Neutrophil (primary cell): ENCODE data around the gene CYFIP1.

ENCODE experiments used
- H3K27ac ChIP-seq: fragments of 200-600 bp; sonication (generic); 2 replicates; pipeline ENCODE4 v1.5.1; 2016; ENCODE audit warnings: mild to moderate bottlenecking, moderate library complexity
- H3K27me3 ChIP-seq: fragments of 200-600 bp; sonication (generic); 2 replicates; pipeline ENCODE4 v1.6.0; 2016; ENCODE audit warnings: mild to moderate bottlenecking
- H3K36me3 ChIP-seq: fragments of 200-600 bp; sonication (generic); 2 replicates; pipeline ENCODE4 v1.5.1; 2017
- H3K4me1 ChIP-seq, 2 experiments: fragments of 200-600 bp in 1 of 2; sonication (generic) in 1 of 2; 1 replicate in 1 of 2; 2 replicates in 1 of 2; pipeline versions ENCODE4 v1.5.1 to v1.6.1; 2013 to 2016; ENCODE audit warnings: low read depth in 1 of 2, low read length in 1 of 2, mild to moderate bottlenecking in 1 of 2, moderate library complexity in 1 of 2; ENCODE audit not compliant: control insufficient read depth in 1 of 2, insufficient read depth in 1 of 2
- H3K4me3 ChIP-seq, 2 experiments: fragments of 200-600 bp in 1 of 2; sonication (generic) in 1 of 2; 1 replicate in 1 of 2; 2 replicates in 1 of 2; pipeline ENCODE4 v1.5.1; 2013 to 2016; ENCODE audit warnings: low read depth in 1 of 2, low read length in 1 of 2, mild to moderate bottlenecking in 1 of 2, moderate library complexity in 1 of 2
- H3K9me3 ChIP-seq: fragments of 200-600 bp; sonication (generic); 2 replicates; pipeline ENCODE4 v1.5.1; 2016
- CTCF ChIP-seq: fragments of 200-600 bp; sonication (generic); IDR thresholded peaks from 2 replicates; pipeline ENCODE4 v1.5.1; 2016; ENCODE audit warnings: antibody characterized with exemption

CYFIP1 gene

DNA sequence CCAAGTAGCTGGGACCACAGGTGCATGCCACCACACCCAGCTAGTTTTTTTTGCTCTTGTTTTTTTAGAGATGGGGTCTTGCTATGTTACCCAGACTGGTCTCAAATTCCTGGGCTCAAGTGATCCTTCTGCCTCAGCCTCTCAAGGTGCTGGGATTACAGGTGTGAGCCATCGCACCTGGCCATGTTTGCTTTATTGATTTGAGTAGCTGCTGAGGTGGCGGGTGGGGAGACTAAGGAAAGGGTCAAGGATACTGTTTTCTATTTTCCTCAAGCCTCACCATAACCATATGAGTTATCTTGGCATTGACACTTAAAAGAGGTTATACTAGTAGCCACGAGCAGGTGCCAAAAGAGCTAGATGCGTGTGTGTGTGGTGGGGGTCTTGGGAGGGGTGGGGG, 39.0 kb downstream of the CYFIP1 start:
- Histone ChIP-seq H3K27me3 (no peaks in the 10 kb centered on the region), H3K9me3 (no peaks in the 10 kb centered on the region), H3K4me1 (no peaks in the 10 kb centered on the region), H3K27ac (no peak overlapping the region), H3K4me3 (no peak overlapping the region), H3K36me3 (no peaks in the 10 kb centered on the region)
- TF ChIP-seq CTCF, result no peak

GRCh38 chr15:22939652-22940061, 40.5 kb downstream of the CYFIP1 start:
- Histone ChIP-seq H3K27me3 (no peaks in the 10 kb centered on the region), H3K4me1 (no peaks in the 10 kb centered on the region), H3K27ac (no peak overlapping the region), H3K36me3 (no peaks in the 10 kb centered on the region), H3K9me3 (no peaks in the 10 kb centered on the region), H3K4me3 (no peak overlapping the region)
- TF ChIP-seq CTCF, result no peak

- Histone ChIP-seq H3K27ac (no peak overlapping the region), H3K27me3 (no peaks in the 10 kb centered on the region), H3K9me3 (no peaks in the 10 kb centered on the region), H3K4me1 (no peaks in the 10 kb centered on the region), H3K36me3 (no peaks in the 10 kb centered on the region), H3K4me3 (no peak overlapping the region)
- no peak for TF ChIP-seq CTCF
Measured at GRCh38 chr15:22939051-22939450, 41.1 kb downstream of the CYFIP1 start.

GRCh38 chr15:22936577-22937472, 43.3 kb downstream of the CYFIP1 start:
- H3K4me3 ChIP-seq, result no peak overlapping the region
- no peak for TF ChIP-seq CTCF
- no peak overlapping the region for H3K27ac ChIP-seq
- H3K4me1 ChIP-seq, result no peaks in the 10 kb centered on the region
- no peaks in the 10 kb centered on the region for H3K36me3 ChIP-seq
- no peaks in the 10 kb centered on the region for H3K27me3 ChIP-seq
- no peaks in the 10 kb centered on the region for H3K9me3 ChIP-seq

- no peak for TF ChIP-seq CTCF
Measured at GRCh38 chr15:22933641-22934061, 46.5 kb downstream of the CYFIP1 start.

More at GRCh38 chr15:22933641-22934061, 46.5 kb downstream of the CYFIP1 start:
- Histone ChIP-seq H3K4me1 (no peaks in the 10 kb centered on the region), H3K9me3 (no peaks in the 10 kb centered on the region), H3K4me3 (no peak overlapping the region), H3K36me3 (no peaks in the 10 kb centered on the region), H3K27me3 (no peaks in the 10 kb centered on the region), H3K27ac (no peak overlapping the region)
